PC-9 (cell line): Measurements from ENCODE around the gene JMJD8.

Source experiments
- EZH2 ChIP-seq: fragments of 200-600 bp; sonication (generic); IDR thresholded peaks from 2 replicates; pipeline ENCODE4 v1.8.0; 2017; ENCODE audit warnings: antibody characterized with exemption, low read depth
- TF ChIP-seq, protein P1 (sequence below): fragments of 200-600 bp; sonication (generic); conservative IDR thresholded peaks from 2 replicates; pipeline ENCODE4 v1.6.1; 2017; ENCODE audit warnings: mixed run types, antibody characterized with exemption, mild to moderate bottlenecking, moderate library complexity

- no peak for TF ChIP-seq EZH2
- TF ChIP-seq, protein P1, sequence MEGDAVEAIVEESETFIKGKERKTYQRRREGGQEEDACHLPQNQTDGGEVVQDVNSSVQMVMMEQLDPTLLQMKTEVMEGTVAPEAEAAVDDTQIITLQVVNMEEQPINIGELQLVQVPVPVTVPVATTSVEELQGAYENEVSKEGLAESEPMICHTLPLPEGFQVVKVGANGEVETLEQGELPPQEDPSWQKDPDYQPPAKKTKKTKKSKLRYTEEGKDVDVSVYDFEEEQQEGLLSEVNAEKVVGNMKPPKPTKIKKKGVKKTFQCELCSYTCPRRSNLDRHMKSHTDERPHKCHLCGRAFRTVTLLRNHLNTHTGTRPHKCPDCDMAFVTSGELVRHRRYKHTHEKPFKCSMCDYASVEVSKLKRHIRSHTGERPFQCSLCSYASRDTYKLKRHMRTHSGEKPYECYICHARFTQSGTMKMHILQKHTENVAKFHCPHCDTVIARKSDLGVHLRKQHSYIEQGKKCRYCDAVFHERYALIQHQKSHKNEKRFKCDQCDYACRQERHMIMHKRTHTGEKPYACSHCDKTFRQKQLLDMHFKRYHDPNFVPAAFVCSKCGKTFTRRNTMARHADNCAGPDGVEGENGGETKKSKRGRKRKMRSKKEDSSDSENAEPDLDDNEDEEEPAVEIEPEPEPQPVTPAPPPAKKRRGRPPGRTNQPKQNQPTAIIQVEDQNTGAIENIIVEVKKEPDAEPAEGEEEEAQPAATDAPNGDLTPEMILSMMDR = no peak
Observed at GRCh38 chr16:671353-672131, 12.6 kb downstream of the JMJD8 start.
